GM18499 (cell line): ENCODE measurements around the gene SLC44A4.
"Not testable (repeated sequence)": the region's sequence is repeated elsewhere in the genome, so short reads cannot be mapped to it uniquely, and the experiment has no call there.

ENCODE experiments used
- ATAC-seq: cut with Tn5 transposase; IDR thresholded peaks from one replicate; pipeline ENCODE4 v1.9.1; 2021; ENCODE audit warnings: moderate number of reproducible peaks; ENCODE audit not compliant: insufficient read depth, unreplicated experiment

SLC44A4 gene

DNA sequence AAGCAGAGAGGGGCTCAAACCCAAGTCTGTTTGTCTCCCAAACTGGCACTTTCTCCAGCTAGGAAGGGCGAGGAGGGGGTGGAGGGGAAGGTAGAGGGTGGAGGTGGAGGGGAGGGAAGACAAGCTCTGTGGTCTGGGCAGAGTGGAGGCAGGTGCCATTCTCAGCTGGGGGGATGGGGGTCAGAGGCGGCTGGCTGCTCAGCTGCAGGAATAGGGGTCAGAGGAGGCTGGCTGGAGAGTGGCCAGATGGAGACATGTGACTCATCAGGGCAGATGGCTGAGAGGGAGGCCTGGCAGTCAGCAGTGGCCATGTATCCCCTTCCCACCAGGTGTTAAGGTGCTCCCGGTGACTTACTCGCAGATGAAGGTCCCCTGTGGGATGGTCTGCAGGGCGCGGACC is 3.5 kb upstream of the SLC44A4 start:
- ATAC-seq = no peak

DNA sequence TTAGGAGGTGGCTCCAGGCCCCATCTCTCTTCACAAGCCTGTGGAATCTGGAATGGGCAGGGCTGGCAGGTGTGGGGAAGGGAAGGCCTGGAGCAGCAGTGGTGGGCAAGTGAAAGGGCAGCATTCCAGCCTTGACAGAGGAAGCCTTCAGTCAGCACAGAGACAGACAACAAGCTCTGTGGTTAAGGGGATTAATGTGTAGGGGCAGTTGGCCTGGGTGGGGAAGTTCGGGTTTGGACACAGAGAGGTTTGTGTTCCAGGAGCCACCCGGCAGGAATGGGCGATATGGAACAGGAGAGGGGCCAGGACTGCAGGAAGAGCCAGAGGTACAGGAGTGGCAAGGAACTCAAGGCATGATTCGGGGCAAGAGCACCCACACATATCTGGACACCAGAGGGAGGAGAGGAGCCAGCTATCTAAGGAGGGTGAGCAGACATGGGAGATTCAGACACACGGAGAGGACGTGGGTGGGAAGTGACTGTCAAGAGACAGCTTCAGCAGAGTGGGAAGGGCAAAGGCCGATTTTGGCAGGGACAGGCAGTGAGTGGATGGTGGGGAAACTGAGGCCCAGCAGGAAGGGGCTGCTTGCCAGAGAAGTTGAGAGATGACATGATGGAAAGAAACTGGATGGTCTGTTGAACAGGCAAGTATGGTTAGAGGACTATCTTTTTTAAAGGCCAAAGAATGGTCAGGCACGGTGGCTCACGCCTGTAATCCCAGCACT is 2.5 kb upstream of the SLC44A4 start:
- ATAC-seq = no peak

DNA sequence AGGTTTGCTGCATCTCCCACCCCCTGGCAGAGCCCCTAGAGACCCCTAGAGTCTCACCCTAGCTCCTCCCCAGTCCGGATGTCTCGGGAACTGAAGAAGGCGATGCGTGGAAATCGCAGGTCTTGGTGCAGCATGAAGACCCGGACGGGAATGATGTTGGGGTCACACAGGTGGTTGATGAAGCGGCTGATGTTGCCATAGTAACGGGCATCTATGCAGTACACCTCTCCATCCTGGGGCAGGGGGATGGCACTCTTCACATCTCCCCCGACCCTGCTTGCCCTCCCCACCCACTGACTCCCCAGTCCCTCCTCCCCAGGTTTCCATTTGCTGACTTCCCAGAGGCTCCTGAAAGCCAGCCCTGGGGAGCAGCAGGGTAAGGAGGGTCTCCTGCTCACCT is 1.8 kb upstream of the SLC44A4 start:
- no peak for ATAC-seq

DNA sequence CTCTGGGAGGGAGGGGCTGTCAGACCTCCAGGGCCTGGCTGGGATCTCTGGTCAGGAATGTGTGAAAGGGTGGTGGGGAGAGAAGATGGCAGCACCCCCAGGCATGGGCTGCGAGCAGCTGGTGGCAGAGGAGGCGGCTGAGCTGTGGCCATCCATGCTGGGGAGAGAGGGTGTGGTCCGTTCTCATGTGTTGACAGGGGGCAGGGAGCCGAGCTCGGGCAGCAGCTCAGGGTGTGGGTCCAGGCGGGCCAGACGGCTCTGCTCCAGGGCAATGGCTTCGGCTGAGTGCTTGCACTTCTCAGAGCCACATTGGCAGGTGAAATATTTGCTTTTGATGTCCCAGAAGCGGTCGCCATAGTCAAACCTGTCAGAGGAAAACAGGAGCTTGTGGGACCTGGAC is 1.1 kb upstream of the SLC44A4 start:
- no peak for ATAC-seq

DNA sequence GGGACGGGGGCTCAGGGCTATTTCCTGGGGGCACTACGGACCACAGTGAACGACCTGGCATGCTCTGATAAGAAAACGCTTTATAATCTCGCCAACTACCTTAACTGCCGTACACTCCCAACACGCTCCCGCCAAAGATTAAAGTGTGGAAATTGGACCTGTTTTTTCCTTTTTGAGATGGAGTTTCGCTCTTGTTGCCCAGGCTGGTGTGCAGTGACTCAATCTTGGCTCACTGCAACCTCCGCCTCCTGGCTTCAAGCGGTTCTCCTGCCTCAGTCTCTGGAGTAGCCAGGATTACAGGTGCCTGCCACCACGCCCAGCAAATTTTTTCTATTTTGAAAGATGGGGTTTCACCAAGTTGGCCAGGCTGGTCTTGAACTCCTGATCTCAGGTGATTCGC is 346 bp upstream of the SLC44A4 start:
- ATAC-seq = no peak

DNA sequence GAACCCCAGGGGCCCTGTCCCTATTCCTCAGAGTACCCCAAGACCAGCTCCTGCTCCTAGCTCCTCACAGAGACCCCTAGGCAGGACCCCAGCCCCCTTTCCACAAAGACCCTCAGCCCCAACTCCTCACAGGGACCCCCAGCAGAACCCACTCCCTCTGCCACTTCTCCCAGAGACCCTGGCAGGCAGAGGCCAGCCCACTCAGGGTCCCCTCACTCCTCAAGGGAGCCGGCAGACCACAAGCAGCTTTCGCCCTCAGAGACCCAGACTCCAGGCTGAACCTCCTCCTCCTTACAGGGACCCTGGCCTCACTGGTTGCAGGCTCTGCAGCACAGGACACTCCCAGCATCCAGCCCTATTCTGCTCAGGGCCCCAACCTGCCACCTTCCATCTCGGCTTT is 575 bp downstream of the SLC44A4 start:
- no peak for ATAC-seq

DNA sequence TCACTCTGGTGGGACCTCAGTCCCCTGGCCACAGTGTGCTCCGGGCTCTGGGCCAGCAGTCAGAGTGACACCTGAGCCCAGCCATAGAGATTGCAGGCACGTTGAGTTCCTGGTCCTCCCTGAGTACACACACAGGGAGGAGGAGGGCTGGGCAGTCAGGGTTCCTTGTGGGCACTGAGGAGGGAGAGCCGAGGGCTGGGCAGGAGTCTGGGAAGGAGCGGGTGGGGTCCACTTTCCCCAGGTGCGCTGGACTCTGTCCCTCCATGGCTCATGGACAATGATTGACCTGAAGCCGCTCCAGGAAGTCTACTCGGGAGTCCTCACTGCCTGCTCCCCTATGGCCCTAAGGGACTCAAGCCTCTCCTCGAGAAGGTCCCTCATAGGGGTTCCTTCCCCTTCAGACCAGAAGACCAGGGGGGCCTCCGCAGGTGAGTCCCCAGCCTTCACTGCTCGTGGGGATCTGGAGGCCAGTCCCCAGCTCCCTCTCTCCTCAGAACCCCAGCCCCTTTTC is 1.1 kb downstream of the SLC44A4 start:
- no peak for ATAC-seq

DNA sequence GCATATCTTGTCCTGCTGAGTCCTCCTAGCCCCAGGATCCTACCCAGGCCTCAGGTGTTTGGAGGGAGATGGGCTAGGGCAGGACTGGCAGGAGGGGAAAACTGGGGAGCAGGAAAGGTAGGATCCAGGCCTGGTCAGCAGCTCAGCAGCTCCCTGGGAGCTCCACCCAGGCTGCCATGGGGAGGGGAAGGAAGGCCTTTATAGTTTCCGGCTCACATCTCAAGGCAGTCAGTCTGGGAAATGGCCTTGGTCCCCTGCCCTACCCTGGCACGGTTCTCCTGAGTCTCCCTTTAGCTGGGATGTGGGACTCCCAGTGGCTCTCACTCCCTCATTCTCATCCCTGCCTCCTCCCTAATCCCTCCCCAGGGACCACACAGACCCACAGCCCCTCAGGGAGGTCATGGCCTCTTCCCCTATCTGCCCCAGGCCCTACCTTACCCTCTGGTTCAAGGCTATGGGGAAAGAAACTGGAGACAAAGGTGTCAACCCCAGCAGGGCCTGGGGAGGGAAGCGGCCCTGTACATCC is 1.6 kb downstream of the SLC44A4 start:
- no peak for ATAC-seq

DNA sequence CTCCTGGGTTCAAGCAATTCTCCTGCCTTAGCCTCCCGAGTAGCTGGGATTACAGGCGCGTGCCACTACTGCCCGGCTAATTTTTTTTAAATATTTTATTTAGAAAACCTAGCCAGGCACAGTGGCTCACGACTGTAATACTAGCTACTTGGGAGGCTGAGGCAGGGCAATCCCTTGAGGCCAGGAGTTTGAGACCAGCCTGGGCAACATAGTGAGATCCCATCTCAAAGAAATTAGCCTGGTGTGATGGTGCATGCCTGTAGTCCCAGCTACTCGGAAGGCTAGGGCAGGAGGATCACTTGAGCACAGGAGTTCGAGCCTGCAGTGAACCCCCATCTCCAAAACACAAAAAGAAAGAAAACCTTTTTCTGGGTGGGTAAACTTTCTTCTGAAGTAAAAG is 2.4 kb downstream of the SLC44A4 start:
- ATAC-seq = no peak

DNA sequence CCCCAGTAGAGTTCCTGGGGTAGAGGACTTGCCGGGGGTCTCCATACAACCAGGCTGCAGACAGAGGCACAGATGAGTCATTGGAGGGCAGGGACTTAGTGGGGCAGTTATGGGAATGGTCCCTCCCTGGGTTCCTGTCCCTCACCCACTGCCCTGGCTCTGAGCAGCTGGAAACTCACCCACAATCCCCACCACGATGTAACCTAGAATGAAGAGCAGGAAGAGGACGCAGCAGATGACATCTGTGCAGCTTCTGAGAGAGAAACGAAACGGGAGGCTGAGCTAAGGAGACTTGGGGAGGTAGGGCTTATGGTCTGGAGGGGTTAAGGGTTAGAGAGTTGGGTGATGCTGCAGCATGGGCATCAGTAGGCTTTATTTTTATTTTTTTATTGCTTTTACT is 2.9 kb downstream of the SLC44A4 start:
- no peak for ATAC-seq

DNA sequence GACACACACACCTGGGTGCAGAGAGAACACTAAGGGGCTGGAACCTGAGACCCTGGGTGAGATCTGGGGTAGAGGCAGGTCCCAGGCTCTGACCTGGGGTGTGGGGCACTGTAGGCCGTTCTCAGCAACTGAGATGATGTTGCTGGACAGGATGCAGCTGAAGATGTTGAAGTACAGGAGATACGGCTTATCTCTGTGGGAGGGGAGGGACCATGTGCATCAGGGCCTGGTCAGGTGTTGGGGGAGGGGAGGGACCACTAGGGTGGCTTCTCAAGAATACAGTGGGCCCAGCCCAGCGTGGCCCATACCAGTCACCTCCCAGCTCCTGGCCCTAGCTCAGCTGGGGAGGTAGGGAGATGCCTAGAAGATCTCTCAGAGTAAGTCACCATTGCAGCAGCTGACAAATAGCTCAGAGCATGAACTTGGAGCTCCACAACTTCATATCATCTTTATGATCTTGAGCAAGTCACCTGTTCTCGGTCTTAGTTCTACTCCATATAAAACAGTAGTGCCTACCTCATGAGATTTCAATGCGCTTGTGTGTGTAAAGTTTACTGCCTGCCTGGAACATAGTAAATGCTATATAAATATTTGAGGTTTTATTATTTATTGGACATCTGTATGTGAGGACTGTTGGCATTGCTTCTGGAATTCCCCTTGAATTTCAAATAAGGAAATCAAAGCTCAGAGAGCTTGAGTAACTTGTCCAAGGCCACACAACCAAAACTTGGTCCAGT is 3.8 kb downstream of the SLC44A4 start:
- no peak for ATAC-seq

DNA sequence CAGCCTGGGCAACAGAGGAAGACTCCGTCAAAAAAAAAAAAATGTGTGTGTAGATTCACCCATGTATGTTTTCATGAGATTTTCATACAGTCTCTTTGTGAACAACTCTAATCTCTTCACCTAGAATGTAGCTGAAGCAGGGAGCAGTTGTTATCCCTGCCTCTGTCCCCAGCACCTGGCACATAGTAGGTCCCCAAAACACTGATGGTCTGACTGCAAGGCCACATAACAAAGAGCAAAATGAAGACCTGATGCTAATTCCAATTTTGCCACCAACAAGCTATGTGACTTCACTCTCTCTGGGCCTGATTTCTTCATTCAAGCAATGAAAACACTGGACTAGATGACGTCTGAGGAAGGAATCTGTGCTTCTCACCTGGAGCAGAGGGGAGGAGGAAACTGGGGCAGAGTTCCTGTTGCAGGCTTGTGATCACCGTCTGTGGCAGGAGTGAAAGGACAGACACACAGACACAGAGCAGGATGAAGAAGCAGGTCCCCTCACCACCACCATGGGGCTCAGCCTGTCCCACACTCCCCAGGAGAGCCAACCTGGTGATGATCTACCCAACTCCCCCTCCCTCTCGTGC is 4.6 kb downstream of the SLC44A4 start:
- ATAC-seq = no peak

DNA sequence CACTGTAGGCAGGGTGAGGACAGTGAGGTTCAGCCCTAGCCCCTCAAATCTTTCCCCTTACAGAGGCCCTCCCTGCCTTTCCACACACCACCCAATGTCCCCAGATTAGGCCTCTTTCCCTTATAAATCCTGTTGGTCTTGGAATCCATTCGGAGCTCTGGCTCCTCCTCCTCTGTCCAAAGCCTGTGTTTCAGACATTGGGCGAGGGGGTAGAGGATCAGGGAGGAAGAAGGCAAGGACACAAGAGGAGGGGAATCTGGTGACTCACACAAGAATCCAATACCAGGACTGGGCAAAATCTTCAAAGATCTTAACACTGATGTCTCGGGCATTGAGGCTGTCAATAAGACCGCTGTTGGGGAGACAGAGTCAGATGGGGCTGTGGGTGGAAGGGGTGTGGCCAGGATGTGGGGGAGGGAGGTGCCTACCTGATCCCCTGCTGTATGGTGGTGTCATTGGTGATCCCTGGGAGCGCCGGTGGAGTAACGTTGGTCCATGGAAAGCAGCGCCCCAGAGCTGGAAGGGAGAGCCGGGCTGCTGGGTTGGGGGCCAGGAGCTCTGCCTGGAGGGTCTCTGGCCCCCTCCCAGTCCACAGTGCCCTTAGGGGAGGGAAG is 7.6 kb downstream of the SLC44A4 start:
- no peak for ATAC-seq

DNA sequence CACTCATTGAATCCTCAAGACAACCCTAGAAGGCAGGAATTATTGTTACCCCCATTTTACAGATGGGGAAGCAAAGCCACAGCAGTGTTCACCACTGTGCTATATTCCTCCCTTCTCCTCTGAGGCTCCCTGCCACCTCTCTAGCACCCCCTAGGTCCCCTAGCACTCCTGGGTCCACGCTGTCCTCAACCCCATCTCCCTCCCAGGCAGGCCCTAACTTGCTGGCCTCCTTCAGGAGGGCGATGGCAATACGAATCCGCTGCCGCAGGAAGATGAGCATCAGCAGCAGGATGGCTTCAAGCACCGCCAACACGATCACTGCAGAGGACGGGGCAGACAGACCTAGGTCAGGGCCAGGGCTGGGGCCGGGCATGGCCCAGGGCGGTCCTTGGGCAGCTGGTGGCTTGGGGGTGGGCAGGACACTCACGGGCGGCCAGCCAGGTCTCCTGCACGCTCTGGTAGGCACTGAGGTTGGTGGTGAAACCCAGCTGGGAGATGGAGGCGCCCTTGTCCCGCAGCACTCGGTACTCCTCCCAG is 8.3 kb downstream of the SLC44A4 start:
- no peak for ATAC-seq

DNA sequence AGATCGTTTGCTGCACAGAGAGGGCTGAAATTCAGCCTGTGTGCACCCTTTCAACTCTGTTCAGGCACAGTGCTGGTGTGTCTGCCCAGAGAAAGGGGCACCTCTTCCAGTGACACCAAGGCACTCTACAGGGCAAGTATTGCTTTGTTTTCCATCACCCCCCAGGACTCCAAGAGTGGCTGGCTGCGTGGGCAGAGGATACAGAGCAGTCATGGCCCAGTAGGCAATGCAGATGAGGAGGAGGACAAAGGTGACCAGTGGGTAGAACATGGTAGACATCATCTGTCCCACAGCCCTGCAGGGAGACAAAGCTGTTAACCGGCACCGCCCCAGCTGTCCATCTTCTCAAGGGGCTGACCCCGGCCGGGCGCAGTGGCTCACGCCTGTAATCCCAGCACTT is 9.5 kb downstream of the SLC44A4 start:
- no peak for ATAC-seq

DNA sequence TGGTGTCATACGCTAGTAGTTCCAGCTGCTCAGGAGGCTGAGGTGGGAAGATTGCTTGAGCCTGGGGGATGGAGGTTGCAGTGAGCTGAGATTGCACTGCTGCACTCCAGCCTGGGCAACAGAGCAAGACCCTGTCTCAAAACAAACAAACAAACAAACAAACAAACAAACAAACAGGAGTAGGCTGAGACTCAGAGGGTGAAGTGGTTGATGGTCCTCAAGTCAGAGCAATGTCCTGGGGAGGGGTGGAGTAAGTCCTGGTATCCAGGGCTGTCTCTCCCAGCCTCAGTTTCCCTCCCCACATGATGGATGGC is 10.2 kb downstream of the SLC44A4 start:
- ATAC-seq = not testable (repeated sequence)

DNA sequence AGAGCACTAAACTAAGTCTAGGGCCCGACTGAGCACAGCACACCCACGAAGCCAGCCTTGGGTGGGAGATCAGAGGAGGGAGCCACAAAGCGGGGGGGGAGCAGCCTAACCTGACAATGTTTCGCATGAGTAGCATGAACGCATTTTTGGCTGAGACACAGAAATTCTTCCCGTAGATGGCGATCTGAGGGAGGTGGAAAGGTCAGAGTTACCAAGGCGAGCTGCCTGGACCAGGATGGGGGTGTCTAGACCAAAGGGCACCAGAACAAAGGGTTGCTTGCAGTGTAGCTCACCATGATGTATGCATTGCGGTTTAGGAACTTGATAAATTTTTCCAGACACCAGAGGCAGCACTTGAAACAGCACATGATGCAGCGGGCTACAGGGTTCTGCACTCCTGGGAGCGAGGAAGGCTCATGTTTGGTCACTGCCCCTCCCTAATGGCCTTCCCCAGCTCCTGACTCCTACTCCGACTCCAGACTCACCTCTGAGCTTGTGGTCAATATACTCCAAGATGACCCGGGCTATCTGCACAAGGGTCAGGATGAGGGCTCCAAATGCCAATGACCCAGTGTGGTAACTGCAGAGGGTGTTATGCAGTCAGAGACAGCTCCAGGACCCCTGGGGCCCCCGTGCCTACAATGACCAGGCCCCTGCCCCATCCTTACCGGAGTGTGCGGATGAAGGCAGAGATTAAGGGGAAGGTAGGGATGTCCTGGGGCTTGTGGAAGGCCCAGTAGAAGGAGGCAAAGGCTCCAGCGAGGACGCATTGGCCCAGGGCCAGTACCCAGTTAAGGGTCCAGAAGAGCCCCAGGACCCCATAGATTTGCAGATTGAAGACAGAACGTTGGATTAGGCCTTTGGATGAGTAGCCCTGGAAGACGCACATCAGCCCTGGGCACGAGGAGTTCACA is 13.3 kb downstream of the SLC44A4 start:
- ATAC-seq = no peak

DNA sequence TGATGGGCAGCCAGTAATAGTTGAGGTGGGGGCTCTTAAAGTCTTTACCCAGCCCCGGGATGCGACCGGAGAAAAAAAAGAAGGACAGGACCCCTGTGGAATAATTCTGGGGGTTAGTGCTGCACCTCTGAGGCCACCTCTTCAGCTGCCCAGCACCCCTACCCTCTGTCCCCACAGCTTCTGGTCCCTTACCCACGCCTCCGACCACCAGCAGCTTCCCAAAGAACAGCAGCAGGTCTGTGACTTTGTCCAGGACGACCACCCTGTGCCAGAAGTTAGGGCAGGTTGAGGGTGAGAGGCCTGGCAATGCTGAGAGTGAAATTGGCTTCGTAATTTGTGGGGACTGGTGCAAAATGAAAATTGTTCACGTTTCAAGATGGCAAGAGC is 14.0 kb downstream of the SLC44A4 start:
- ATAC-seq = no peak

DNA sequence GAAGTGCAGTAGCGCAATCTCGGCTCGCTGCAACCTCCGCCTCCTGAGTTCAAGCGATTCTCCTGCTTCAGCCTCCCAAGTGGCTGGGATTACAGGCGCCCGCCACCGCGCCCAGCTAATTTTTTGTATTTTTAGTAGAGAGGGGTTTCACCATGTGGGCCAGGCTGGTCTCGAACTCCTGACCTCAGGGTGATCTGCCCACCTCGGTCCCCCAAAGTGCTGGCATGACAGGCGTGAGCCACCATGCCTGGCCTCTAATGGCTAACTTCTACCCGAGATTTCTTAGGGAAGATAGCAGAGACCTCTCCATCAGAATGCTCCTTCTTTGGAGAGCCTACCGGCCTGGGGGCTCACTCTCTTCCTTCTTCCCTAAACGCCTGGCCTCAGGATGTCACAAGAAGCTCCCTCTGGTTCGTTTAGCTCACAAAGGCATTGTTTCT is 14.7 kb downstream of the SLC44A4 start:
- not testable (repeated sequence) for ATAC-seq
